Cardiac septum (tissue), 1 donor: ENCODE data around the gene ACTL6A. TPM values are rescaled to one million over a fixed set of nuclear protein-coding genes. Genes with fewer than 3 reads are reported as not detected.

Experiments
- total RNA-seq: library from RNA; stranded (reverse); fragmentation: NEBNext Ultra II Directional; extraction: Animal tissue kit (Norgen Biotek cat#: 25700); gene quantifications from one replicate; pipeline ENCODE4 v1.2.1, GENCODE V29; 2021
- donor health status: DM: no; HTN: no; CAD: no.

The ACTL6A gene
- total RNA-seq, 1 donor from 2014 or later = 14.4 TPM

Other genes starting within 250 kb of the ACTL6A start
- 25.5 TPM for gene ZNF639, start 239.9 kb upstream of the ACTL6A start, total RNA-seq
- 49.2 TPM for gene MFN1, start 215.2 kb upstream of the ACTL6A start, total RNA-seq
- 14.7 TPM for gene GNB4, start 111.5 kb upstream of the ACTL6A start, total RNA-seq
- gene MRPL47, start 41.7 kb downstream of the ACTL6A start, total RNA-seq = 47.5 TPM
- gene NDUFB5, start 41.9 kb downstream of the ACTL6A start, total RNA-seq = 258 TPM
- 128 TPM for gene USP13, start 90.1 kb downstream of the ACTL6A start, total RNA-seq